Stimulated activated CD8-positive, alpha-beta memory T cell treated with anti-CD3 and anti-CD28 coated beads, Interleukin-4, amount 100 ng/mL, for 24 hours (primary cell): ENCODE data around the gene SEL1L.
A peak's percentile ranks its signal among the peaks of the same experiment; 100 is the strongest.
"Not testable (repeated sequence)": the region's sequence is repeated elsewhere in the genome, so short reads cannot be mapped to it uniquely, and the experiment has no call there.

Experiments
- DNase-seq: peaks from one replicate; pipeline ENCODE4 v3.0.0-alpha.2; 2020; ENCODE audit warnings: low read depth

The SEL1L gene

GRCh38 chr14:81533536-81534343 is at the start of gene SEL1L:
Gene SEL1L, minus strand, starts transcription at chr14:81533853. Its CDS starts 109 bp downstream, at chr14:81533744.
- peak; percentile 100 for DNase-seq

GRCh38 chr14:81582420-81582819 is 48.8 kb upstream of the SEL1L start:
- no peak for DNase-seq

GRCh38 chr14:81579115-81579514 is 45.5 kb upstream of the SEL1L start:
- no peak for DNase-seq

- DNase-seq: no peak
Observed at GRCh38 chr14:81571437-81571836, 37.8 kb upstream of the SEL1L start.

GRCh38 chr14:81567302-81567701 is 33.6 kb upstream of the SEL1L start:
- no peak for DNase-seq

GRCh38 chr14:81565441-81566290 is 32.0 kb upstream of the SEL1L start:
- DNase-seq: no peak

- no peak for DNase-seq
Observed at GRCh38 chr14:81562818-81563217, 29.2 kb upstream of the SEL1L start.

- no peak for DNase-seq
Observed at GRCh38 chr14:81561084-81561775, 27.6 kb upstream of the SEL1L start.

GRCh38 chr14:81559385-81559784 is 25.7 kb upstream of the SEL1L start:
- DNase-seq: no peak

GRCh38 chr14:81557146-81557545 is 23.5 kb upstream of the SEL1L start:
- no peak for DNase-seq

- DNase-seq: no peak
Observed at GRCh38 chr14:81555684-81556083, 22.0 kb upstream of the SEL1L start.

- no peak for DNase-seq
Observed at GRCh38 chr14:81555051-81555450, 21.4 kb upstream of the SEL1L start.

GRCh38 chr14:81551471-81551870 is 17.8 kb upstream of the SEL1L start:
- DNase-seq: no peak

- no peak for DNase-seq
Observed at GRCh38 chr14:81550001-81550637, 16.5 kb upstream of the SEL1L start.

- DNase-seq: not testable (repeated sequence)
Observed at GRCh38 chr14:81541206-81541605, 7.6 kb upstream of the SEL1L start.

- no peak for DNase-seq
Observed at GRCh38 chr14:81537193-81537592, 3.5 kb upstream of the SEL1L start.

GRCh38 chr14:81536241-81536771 is 2.7 kb upstream of the SEL1L start:
- no peak for DNase-seq

- DNase-seq: no peak
Observed at GRCh38 chr14:81535396-81536164, 1.9 kb upstream of the SEL1L start.

GRCh38 chr14:81534510-81535074 is 939 bp upstream of the SEL1L start:
- DNase-seq: no peak

- DNase-seq: no peak
Observed at GRCh38 chr14:81533212-81533535, 479 bp downstream of the SEL1L start.

- no peak for DNase-seq
Observed at GRCh38 chr14:81529391-81529790, 4.3 kb downstream of the SEL1L start.
